Psoas muscle (tissue), 8 donors: ENCODE results near the gene GPRC6A. TPM values are rescaled to one million over a fixed set of nuclear protein-coding genes. Genes with fewer than 3 reads are reported as not detected.

ENCODE experiments used
- ATAC-seq, 4 donors: fragments of 200-7000 bp; cut with Tn5 transposase; one replicate each; pipeline ENCODE4 v1.9.1; 2020; ENCODE audit warnings: moderate library complexity in 3 of 4, mild to moderate bottlenecking in 2 of 4
- DNase-seq, 2 donors: peaks; one replicate each; pipeline ENCODE4 v3.0.0-alpha.2; 2020
- H3K27ac ChIP-seq: fragments of 200-600 bp; one replicate; pipeline ENCODE4 v1.8.0; 2022
- H3K27me3 ChIP-seq, 3 donors: fragments of 200-600 bp in 1 of 3; one replicate each; pipeline versions ENCODE4 v1.6.1 to v1.8.0; 2013 to 2022; ENCODE audit warnings: low read length in 2 of 3, mild to moderate bottlenecking in 2 of 3, moderate library complexity in 1 of 3; ENCODE audit not compliant: insufficient read depth in 3 of 3
- H3K36me3 ChIP-seq, 2 donors: fragments of 200-600 bp in 1 of 2; one replicate each; pipeline versions ENCODE4 v1.6.1 to v1.8.0; 2013 to 2022; ENCODE audit warnings: low read depth in 1 of 2, mild to moderate bottlenecking in 1 of 2, moderate library complexity in 1 of 2; ENCODE audit not compliant: insufficient read depth in 1 of 2
- H3K4me1 ChIP-seq: fragments of 200-600 bp; one replicate; pipeline ENCODE4 v1.8.0; 2022
- H3K4me3 ChIP-seq: fragments of 200-600 bp; one replicate; pipeline ENCODE4 v1.8.0; 2022; ENCODE audit warnings: mild to moderate bottlenecking
- H3K9me3 ChIP-seq: fragments of 200-600 bp; one replicate; pipeline ENCODE4 v1.8.0; 2022
- CTCF ChIP-seq: fragments of 200-600 bp; IDR thresholded peaks from one replicate; pipeline ENCODE4 v1.8.0; 2022; ENCODE audit warnings: antibody characterized with exemption
- whole genome bisulfite sequencing, 3 donors: extraction: QIAGEN DNeasy Blood & Tissue Kit; methylation state at CpG; one replicate each; pipeline versions ENCODE4 v1.1.6 to v1.1.7; 2013; 5-methylcytosine and 5-hydroxymethylcytosine counted together
- intact Hi-C, 2 donors: fragments of 100-400 bp; cut with DNase I; formaldehyde crosslinking; loops; one replicate each; pipeline versions ENCODE4 v1.11.0 to v1.14.2; 2022
- long read RNA-seq, 2 donors: library from polyadenylated mRNA; unstranded; transcript quantifications; one replicate each; pipeline ENCODE4 v2.0.0, GENCODE V29; 2021
- polyA plus RNA-seq, 3 donors: library from polyadenylated mRNA; stranded (reverse); fragments of 200-250 nt; gene quantifications; one replicate each; pipeline ENCODE4 v1.2.3, GENCODE V29; 2013
- total RNA-seq, 4 donors: library from RNA; stranded (reverse); fragmentation: NEBNext Ultra II Directional in 2 of 4; extraction: Animal tissue kit (Norgen Biotek cat#: 25700) in 2 of 4; gene quantifications; one replicate each; pipeline versions ENCODE4 v1.2.1 to v1.2.4, GENCODE V29; 2021 to 2023
- donor health status: healthy with polysubstance abuse.
- donor health status: DM: no; HTN: no; CAD: no; lungs with moderate emphysema.
- donor health status: Bipolar disorder and iron deficiency.
- donor health status: healthy.
- donor health status: DM: yes; HTN: yes; CAD: no.
- donor health status: DM: no; HTN: no; CAD: no.
- donor health status: DM: no; HTN: no; CAD: no.
- donor health status: DM: yes; HTN: yes; CAD: no.

Gene GPRC6A
- total RNA-seq = not detected
- not detected for polyA plus RNA-seq
- long read RNA-seq, donor 1 = 0 reads
- long read RNA-seq, donor 2 = 0 reads

- H3K36me3 ChIP-seq = no peaks in the 10 kb centered on the region
- H3K4me3 ChIP-seq = no peak within 1 kb of the TSS
- no peaks in the 10 kb centered on the region for H3K4me1 ChIP-seq
- WGBS, 3 donors = 64 to 74% (median 74%) methylated on average over 2 of the region's 2 CpGs
- peaks cover 5% of the 10 kb centered on the region for H3K9me3 ChIP-seq
- H3K27me3 ChIP-seq = no peaks in the 10 kb centered on the region
- no peak within 1 kb of the TSS for H3K27ac ChIP-seq
- no peak for DNase-seq
- intact Hi-C loops = no loop called here
- no peak for ATAC-seq
- TF ChIP-seq CTCF = no peak
These were observed at the start of gene GPRC6A for GRCh38 chr6:116828983-116829382. Gene GPRC6A, minus strand, starts transcription at chr6:116829083. Its CDS starts 70 bp downstream, at chr6:116829013.

GRCh38 chr6:116877743-116878142 lies 48.9 kb upstream of the GPRC6A start:
- Histone ChIP-seq H3K27me3 (peaks cover 7 to 43% (median 15%) of the 10 kb centered on the region in 3 donors), H3K27ac (no peak overlapping the region), H3K36me3 (no peaks in the 10 kb centered on the region), H3K4me3 (peak overlapping the region; percentile 64), H3K9me3 (no peaks in the 10 kb centered on the region), H3K4me1 (no peaks in the 10 kb centered on the region)
- no peak for DNase-seq
- intact Hi-C loops = no loop called here
- ATAC-seq = no peak
- no peak for TF ChIP-seq CTCF
- WGBS, 3 donors = 10 to 16% (median 15%) methylated on average over 10 of the region's 10 CpGs

- intact Hi-C loops = no loop called here
- Histone ChIP-seq H3K4me1 (no peaks in the 10 kb centered on the region), H3K4me3 (peak within 1 kb of the TSS; percentile 64), H3K27me3 (peaks cover 7 to 50% (median 17%) of the 10 kb centered on the region in 3 donors), H3K27ac (no peak within 1 kb of the TSS), H3K36me3 (no peaks in the 10 kb centered on the region), H3K9me3 (no peaks in the 10 kb centered on the region)
- DNase-seq (no peak), ATAC-seq (no peak)
- TF ChIP-seq CTCF = no peak
- 1 to 2% (median 1%) methylated on average over 45 to 73 of the region's 73 CpGs for WGBS, 3 donors
These were observed 48.0 kb upstream of the GPRC6A start, which contains the start of gene RFX6 for GRCh38 chr6:116876635-116877611. Gene RFX6, plus strand, starts transcription at chr6:116877242. Its CDS starts 34 bp downstream, at chr6:116877276.

GRCh38 chr6:116876107-116876506 lies 47.2 kb upstream of the GPRC6A start:
- H3K27me3 ChIP-seq = peaks cover 7 to 50% (median 17%) of the 10 kb centered on the region in 3 donors

More at GRCh38 chr6:116876107-116876506, 47.2 kb upstream of the GPRC6A start:
- Histone ChIP-seq H3K9me3 (no peaks in the 10 kb centered on the region), H3K4me3 (peak overlapping the region; percentile 64), H3K36me3 (no peaks in the 10 kb centered on the region), H3K27ac (no peak overlapping the region), H3K4me1 (no peaks in the 10 kb centered on the region)
- intact Hi-C loops = no loop called here
- WGBS, 3 donors = 25 to 27% (median 25%) methylated on average over 8 of the region's 8 CpGs
- DNase-seq (no peak), ATAC-seq (no peak)
- no peak for TF ChIP-seq CTCF
